Fibroblast of lung (primary cell): Measurements from ENCODE around the gene OPRD1.

ENCODE experiments used
- CTCF ChIP-seq, 2 donors: IDR thresholded peaks in 1 of 2; conservative IDR thresholded peaks in 1 of 2; 1 replicate in 1 of 2; 2 replicates in 1 of 2; pipeline ENCODE4 v1.5.1; 2011 to 2012; ENCODE audit warnings: low read length in 2 of 2, control low read depth in 1 of 2, inconsistent platforms in 1 of 2, low read depth in 1 of 2, mild to moderate bottlenecking in 1 of 2
- EZH2 ChIP-seq: IDR thresholded peaks from 2 replicates; pipeline ENCODE4 v1.5.1; 2012; ENCODE audit warnings: low read length, control low read depth, mild to moderate bottlenecking; ENCODE audit errors: missing control alignments

GRCh38 chr1:28833381-28833780 lies 21.4 kb downstream of the OPRD1 start:
- TF ChIP-seq CTCF (conservative IDR thresholded peaks at IDR 0.05 in 1 of 2, IDR thresholded peaks at IDR 0.05 in 1 of 2; ENCODE audit: low read depth in 1 of 2, low read length in 2 of 2) (no peak), EZH2 (no peak)
